A549 (cell line): ENCODE measurements around the gene SYNGR4.

Experiments
- EHMT2 ChIP-seq: fragments of 200-600 bp; sonication (generic); IDR thresholded peaks from 2 replicates; pipeline ENCODE4 v1.6.1; 2016; ENCODE audit warnings: antibody characterized with exemption, low read depth, mild to moderate bottlenecking, moderate library complexity
- EP300 ChIP-seq, 2 experiments: fragments of >200 bp; sonication (Bioruptor Twin); formaldehyde crosslinking; IDR thresholded peaks; 2 replicates in 1 of 2; 3 replicates in 1 of 2; pipeline ENCODE4 v1.6.1; 2016 to 2017
- POLR2A ChIP-seq: IDR thresholded peaks from 2 replicates; pipeline ENCODE4 v1.6.1; 2012; ENCODE audit warnings: mild to moderate bottlenecking, low read length
- RFX5 ChIP-seq: fragments of 450-650 bp; IDR thresholded peaks from 2 replicates; pipeline ENCODE4 v1.7.1; 2014; ENCODE audit warnings: antibody characterized with exemption, mild to moderate bottlenecking, moderate library complexity
- TF ChIP-seq, protein P1 (sequence below): fragments of >200 bp; sonication (Bioruptor Twin); formaldehyde crosslinking; IDR thresholded peaks from 3 replicates; pipeline ENCODE4 v1.5.1; 2016
- TF ChIP-seq, protein P2 (sequence below): fragments of 150-350 bp; IDR thresholded peaks from 2 replicates; pipeline ENCODE4 v1.6.1; 2014; ENCODE audit warnings: low read depth, mild to moderate bottlenecking, low read length
- TF ChIP-seq, protein P3 (sequence below): IDR thresholded peaks from 2 replicates; pipeline ENCODE4 v1.6.1; 2012

DNA sequence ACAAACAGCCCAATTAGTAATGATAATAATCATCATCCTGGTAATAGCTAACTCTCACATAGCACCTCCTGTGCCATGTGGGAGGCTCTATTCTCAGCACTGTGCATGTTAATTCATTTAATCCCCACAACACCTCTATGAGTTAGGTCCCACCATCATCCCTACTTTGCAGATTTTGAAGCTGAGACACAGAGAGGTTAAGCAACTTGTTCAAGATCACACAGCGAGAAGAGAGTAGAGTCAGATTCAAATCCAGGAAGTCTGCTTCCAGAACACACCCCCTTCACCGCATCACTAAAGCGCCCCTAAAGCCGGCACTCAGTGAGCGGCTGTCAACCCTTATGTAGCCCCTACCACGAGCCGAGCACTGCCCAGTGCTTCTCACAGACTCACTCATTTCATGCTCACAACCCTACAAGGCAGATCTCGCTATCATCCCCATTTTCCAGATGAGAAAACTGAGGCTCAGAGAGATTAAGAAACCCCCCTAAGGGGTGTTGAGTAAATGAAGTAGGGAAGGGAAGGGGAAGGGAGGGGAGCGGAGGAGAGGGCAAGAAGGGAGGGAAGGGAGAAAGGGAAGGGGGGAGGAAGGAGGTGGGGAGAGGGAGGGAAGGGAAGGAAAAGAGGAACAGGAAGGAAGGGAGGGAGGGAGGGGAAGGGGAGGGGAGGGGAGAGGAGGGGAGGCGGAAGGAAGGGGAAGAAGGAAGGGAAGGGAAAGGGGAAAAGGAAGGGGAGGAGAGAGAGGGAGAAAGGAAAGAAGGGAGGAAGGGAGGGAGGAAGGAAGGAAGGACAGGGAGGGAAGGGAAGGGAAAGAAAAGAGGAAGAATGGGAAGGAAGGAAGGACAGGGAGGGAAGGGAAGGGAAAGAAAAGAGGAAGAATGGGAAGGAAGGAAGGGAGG is 22.4 kb upstream of the SYNGR4 start:
- TF ChIP-seq, protein P1, sequence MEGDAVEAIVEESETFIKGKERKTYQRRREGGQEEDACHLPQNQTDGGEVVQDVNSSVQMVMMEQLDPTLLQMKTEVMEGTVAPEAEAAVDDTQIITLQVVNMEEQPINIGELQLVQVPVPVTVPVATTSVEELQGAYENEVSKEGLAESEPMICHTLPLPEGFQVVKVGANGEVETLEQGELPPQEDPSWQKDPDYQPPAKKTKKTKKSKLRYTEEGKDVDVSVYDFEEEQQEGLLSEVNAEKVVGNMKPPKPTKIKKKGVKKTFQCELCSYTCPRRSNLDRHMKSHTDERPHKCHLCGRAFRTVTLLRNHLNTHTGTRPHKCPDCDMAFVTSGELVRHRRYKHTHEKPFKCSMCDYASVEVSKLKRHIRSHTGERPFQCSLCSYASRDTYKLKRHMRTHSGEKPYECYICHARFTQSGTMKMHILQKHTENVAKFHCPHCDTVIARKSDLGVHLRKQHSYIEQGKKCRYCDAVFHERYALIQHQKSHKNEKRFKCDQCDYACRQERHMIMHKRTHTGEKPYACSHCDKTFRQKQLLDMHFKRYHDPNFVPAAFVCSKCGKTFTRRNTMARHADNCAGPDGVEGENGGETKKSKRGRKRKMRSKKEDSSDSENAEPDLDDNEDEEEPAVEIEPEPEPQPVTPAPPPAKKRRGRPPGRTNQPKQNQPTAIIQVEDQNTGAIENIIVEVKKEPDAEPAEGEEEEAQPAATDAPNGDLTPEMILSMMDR = no peak
- TF ChIP-seq, protein P2, sequence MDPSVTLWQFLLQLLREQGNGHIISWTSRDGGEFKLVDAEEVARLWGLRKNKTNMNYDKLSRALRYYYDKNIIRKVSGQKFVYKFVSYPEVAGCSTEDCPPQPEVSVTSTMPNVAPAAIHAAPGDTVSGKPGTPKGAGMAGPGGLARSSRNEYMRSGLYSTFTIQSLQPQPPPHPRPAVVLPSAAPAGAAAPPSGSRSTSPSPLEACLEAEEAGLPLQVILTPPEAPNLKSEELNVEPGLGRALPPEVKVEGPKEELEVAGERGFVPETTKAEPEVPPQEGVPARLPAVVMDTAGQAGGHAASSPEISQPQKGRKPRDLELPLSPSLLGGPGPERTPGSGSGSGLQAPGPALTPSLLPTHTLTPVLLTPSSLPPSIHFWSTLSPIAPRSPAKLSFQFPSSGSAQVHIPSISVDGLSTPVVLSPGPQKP = no peak
- TF ChIP-seq EP300 (IDR thresholded peaks at IDR 0.05) (no peak), EHMT2 (no peak), RFX5 (no peak), POLR2A (no peak)
- TF ChIP-seq, protein P3, sequence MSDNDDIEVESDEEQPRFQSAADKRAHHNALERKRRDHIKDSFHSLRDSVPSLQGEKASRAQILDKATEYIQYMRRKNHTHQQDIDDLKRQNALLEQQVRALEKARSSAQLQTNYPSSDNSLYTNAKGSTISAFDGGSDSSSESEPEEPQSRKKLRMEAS = no peak
